ENCODE results near the gene FOXK1.

DNA sequence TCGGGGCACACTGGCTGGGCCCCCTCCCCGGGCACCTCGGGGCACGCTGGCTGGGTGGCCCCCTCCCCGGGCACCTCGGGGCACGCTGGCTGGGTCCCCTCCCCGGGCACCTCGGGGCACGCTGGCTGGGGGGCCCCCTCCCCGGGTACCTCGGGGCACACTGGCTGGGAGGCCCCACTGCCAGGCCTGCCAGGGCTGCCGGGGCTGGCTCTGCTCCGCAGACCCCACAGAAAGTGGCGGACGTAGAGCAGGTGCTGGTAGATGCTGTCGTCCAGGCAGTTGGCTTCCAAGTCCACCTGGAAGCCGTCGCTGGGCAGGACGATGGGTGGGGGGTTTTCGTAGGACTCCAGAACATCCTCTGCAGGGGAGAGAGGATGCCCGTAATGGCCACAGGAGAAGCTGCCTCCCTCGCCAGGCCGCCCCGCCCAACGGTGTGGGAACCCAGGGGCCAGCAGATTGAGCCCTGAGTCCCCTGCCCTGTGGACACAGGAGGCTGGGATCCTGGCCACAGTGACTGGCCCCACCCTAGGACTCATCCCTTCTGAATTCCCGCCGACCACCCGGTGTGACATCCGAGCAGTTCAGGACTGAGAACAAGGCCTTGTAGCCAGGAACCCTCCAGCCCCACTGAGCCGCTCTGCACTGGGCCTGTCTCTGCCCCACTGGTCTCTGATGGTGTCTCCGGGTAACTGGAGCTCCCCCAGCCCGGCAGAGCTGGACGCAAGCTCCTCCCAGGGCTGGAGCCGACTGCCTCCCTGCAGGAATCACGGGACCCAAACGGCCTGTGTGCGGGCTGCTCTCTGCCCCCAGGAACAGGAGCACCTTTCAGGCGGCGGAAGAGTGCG, 121.5 kb downstream of the FOXK1 start:
- TF ChIP-seq POLR2AphosphoS5 (IDR thresholded peaks at IDR 0.05; ENCODE audit: low read depth, low read length) (no peak), TAF1 (IDR thresholded peaks at IDR 0.05; ENCODE audit: borderline replicate concordance, low read depth, low read length) (no peak)
